HG03354 (cell line): ENCODE results near the gene RERE.
"Not testable (repeated sequence)": the region's sequence is repeated elsewhere in the genome, so short reads cannot be mapped to it uniquely, and the experiment has no call there.

Source experiments
- ATAC-seq: cut with Tn5 transposase; IDR thresholded peaks from one replicate; pipeline ENCODE4 v1.9.1; 2021; ENCODE audit warnings: mild to moderate bottlenecking; ENCODE audit not compliant: unreplicated experiment, poor library complexity, severe bottlenecking

RERE gene

GRCh38 chr1:8728464-8728863, 89.0 kb downstream of the RERE start:
- ATAC-seq: no peak

- no peak for ATAC-seq
These were observed 89.6 kb downstream of the RERE start for GRCh38 chr1:8727809-8728213.

- ATAC-seq: not testable (repeated sequence)
These were observed 90.1 kb downstream of the RERE start for GRCh38 chr1:8727316-8727715.

- not testable (repeated sequence) for ATAC-seq
These were observed 90.6 kb downstream of the RERE start for GRCh38 chr1:8726801-8727186.

- no peak for ATAC-seq
These were observed 94.4 kb downstream of the RERE start for GRCh38 chr1:8723010-8723409.

- no peak for ATAC-seq
These were observed 95.1 kb downstream of the RERE start for GRCh38 chr1:8722366-8722765.

GRCh38 chr1:8721679-8722324, 95.6 kb downstream of the RERE start:
- no peak for ATAC-seq

GRCh38 chr1:8720347-8720746, 97.1 kb downstream of the RERE start:
- ATAC-seq: no peak

- ATAC-seq: no peak
These were observed 98.5 kb downstream of the RERE start for GRCh38 chr1:8718850-8719361.

- ATAC-seq: no peak
These were observed 100.3 kb downstream of the RERE start for GRCh38 chr1:8717148-8717547.

- no peak for ATAC-seq
These were observed 101.2 kb downstream of the RERE start for GRCh38 chr1:8716238-8716637.

GRCh38 chr1:8714173-8714572, 103.3 kb downstream of the RERE start:
- no peak for ATAC-seq

- peak; percentile 59 for ATAC-seq
These were observed 104.8 kb downstream of the RERE start for GRCh38 chr1:8712413-8713231.

- peak; percentile 23 for ATAC-seq
These were observed 105.5 kb downstream of the RERE start for GRCh38 chr1:8711873-8712412.

GRCh38 chr1:8711151-8711550, 106.3 kb downstream of the RERE start:
- no peak for ATAC-seq

GRCh38 chr1:8708259-8708658, 109.2 kb downstream of the RERE start:
- ATAC-seq: no peak

GRCh38 chr1:8706995-8707396, 110.4 kb downstream of the RERE start:
- ATAC-seq: no peak

- ATAC-seq: no peak
These were observed 111.1 kb downstream of the RERE start for GRCh38 chr1:8706291-8706690.

GRCh38 chr1:8704866-8705506, 112.5 kb downstream of the RERE start:
- ATAC-seq: no peak
